Measurements from ENCODE around the gene ALCAM. TPM values are rescaled to one million over a fixed set of nuclear protein-coding genes. Genes with fewer than 3 reads are reported as not detected.

The ALCAM gene
- total RNA-seq, 4 donors from 2014 or later: 16.8 to 62.0 (median 27.5) TPM

- Histone ChIP-seq H3K9me3 (no peaks in the 10 kb centered on the region), H3K36me3 (no peaks in the 10 kb centered on the region), H3K4me1 (no peaks in the 10 kb centered on the region), H3K27me3 (no peaks in the 10 kb centered on the region), H3K27ac (no peak overlapping the region), H3K4me3 (no peak overlapping the region)
- TF ChIP-seq POLR2A (IDR thresholded peaks at IDR 0.05) (no peak), CTCF (IDR thresholded peaks at IDR 0.05) (no peak), POLR2AphosphoS5 (IDR thresholded peaks at IDR 0.05) (no peak), EP300 (IDR thresholded peaks at IDR 0.05) (no peak)
- WGBS, 2 donors (ENCODE audit: low coverage in 1 of 2): 84 to 100% methylated on average over 2 of the region's 2 CpGs
- no peak for ATAC-seq
Observed at GRCh38 chr3:105513886-105514285, 147.2 kb downstream of the ALCAM start.

- H3K27ac ChIP-seq: no peak overlapping the region
- TF ChIP-seq CTCF (IDR thresholded peaks at IDR 0.05) (no peak), EP300 (IDR thresholded peaks at IDR 0.05) (no peak), POLR2AphosphoS5 (IDR thresholded peaks at IDR 0.05) (no peak), POLR2A (IDR thresholded peaks at IDR 0.05) (no peak)
- no peak for ATAC-seq
- no peak overlapping the region for H3K4me3 ChIP-seq
- H3K27me3 ChIP-seq: no peaks in the 10 kb centered on the region
- H3K4me1 ChIP-seq: no peaks in the 10 kb centered on the region
- 90 to 92% methylated on average over 2 of the region's 2 CpGs for WGBS, 2 donors (ENCODE audit: low coverage in 1 of 2)
- no peaks in the 10 kb centered on the region for H3K9me3 ChIP-seq
- no peaks in the 10 kb centered on the region for H3K36me3 ChIP-seq
Observed at GRCh38 chr3:105515372-105515771, 148.7 kb downstream of the ALCAM start.

- no peaks in the 10 kb centered on the region for H3K9me3 ChIP-seq
- no peak overlapping the region for H3K27ac ChIP-seq
- no peak for ATAC-seq
Observed at GRCh38 chr3:105516972-105517371, 150.3 kb downstream of the ALCAM start.

GRCh38 chr3:105518203-105518602 is 151.5 kb downstream of the ALCAM start:
- H3K9me3 ChIP-seq: no peaks in the 10 kb centered on the region
- ATAC-seq: no peak
- TF ChIP-seq POLR2A (IDR thresholded peaks at IDR 0.05) (no peak), EP300 (IDR thresholded peaks at IDR 0.05) (no peak), CTCF (IDR thresholded peaks at IDR 0.05) (no peak), POLR2AphosphoS5 (IDR thresholded peaks at IDR 0.05) (no peak)
- no peak overlapping the region for H3K27ac ChIP-seq
- no peaks in the 10 kb centered on the region for H3K4me1 ChIP-seq
- no peaks in the 10 kb centered on the region for H3K36me3 ChIP-seq
- H3K27me3 ChIP-seq: no peaks in the 10 kb centered on the region
- no peak overlapping the region for H3K4me3 ChIP-seq

More at GRCh38 chr3:105516972-105517371, 150.3 kb downstream of the ALCAM start:
- no peaks in the 10 kb centered on the region for H3K27me3 ChIP-seq
- 44 to 71% methylated on average over 5 to 6 of the region's 6 CpGs for WGBS, 2 donors (ENCODE audit: low coverage in 1 of 2)
- TF ChIP-seq EP300 (IDR thresholded peaks at IDR 0.05) (no peak), POLR2A (IDR thresholded peaks at IDR 0.05) (no peak), POLR2AphosphoS5 (IDR thresholded peaks at IDR 0.05) (no peak)
- no peak overlapping the region for H3K4me3 ChIP-seq
- H3K36me3 ChIP-seq: no peaks in the 10 kb centered on the region
- no peaks in the 10 kb centered on the region for H3K4me1 ChIP-seq

- H3K9me3 ChIP-seq: no peaks in the 10 kb centered on the region
- no peaks in the 10 kb centered on the region for H3K36me3 ChIP-seq
- ATAC-seq: peak; percentile 34
- no peak overlapping the region for H3K27ac ChIP-seq
- H3K4me1 ChIP-seq: no peaks in the 10 kb centered on the region
- TF ChIP-seq POLR2AphosphoS5 (IDR thresholded peaks at IDR 0.05) (no peak), CTCF (IDR thresholded peaks at IDR 0.05) (peak; percentile 50 to 69 (median 61)), EP300 (IDR thresholded peaks at IDR 0.05) (no peak), POLR2A (IDR thresholded peaks at IDR 0.05) (no peak)
- WGBS, 2 donors (ENCODE audit: low coverage in 1 of 2): 0 to 2% methylated on average over 4 of the region's 4 CpGs
- H3K27me3 ChIP-seq: no peaks in the 10 kb centered on the region
- no peak overlapping the region for H3K4me3 ChIP-seq
Observed at GRCh38 chr3:105518806-105519418, 152.2 kb downstream of the ALCAM start.
